ENCODE results near the gene NPC1.

DNA sequence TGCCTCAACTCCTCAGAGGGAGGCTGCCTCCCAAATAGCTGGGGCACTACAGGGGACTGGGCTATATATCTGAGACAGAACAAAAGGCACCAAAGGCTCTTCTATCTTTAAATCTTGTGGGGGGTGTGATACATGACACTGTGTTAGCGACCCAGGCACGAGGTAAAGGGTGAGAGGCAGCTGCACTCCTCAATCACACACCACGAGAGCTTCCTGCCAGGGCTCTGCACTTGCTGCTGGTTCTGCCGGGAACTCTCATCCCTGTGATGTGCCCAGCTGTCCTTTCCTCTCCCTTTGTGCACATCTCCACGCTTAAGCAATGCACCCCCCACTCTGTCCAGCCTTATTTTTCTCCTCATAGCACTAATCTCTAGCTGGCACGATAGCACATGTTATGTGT, 32.4 kb downstream of the NPC1 start:
- TF ChIP-seq SIN3A (IDR thresholded peaks at IDR 0.05; ENCODE audit: borderline replicate concordance, insufficient read depth, low read depth, low read length): no peak
- TF ChIP-seq, protein P1, sequence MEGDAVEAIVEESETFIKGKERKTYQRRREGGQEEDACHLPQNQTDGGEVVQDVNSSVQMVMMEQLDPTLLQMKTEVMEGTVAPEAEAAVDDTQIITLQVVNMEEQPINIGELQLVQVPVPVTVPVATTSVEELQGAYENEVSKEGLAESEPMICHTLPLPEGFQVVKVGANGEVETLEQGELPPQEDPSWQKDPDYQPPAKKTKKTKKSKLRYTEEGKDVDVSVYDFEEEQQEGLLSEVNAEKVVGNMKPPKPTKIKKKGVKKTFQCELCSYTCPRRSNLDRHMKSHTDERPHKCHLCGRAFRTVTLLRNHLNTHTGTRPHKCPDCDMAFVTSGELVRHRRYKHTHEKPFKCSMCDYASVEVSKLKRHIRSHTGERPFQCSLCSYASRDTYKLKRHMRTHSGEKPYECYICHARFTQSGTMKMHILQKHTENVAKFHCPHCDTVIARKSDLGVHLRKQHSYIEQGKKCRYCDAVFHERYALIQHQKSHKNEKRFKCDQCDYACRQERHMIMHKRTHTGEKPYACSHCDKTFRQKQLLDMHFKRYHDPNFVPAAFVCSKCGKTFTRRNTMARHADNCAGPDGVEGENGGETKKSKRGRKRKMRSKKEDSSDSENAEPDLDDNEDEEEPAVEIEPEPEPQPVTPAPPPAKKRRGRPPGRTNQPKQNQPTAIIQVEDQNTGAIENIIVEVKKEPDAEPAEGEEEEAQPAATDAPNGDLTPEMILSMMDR (IDR thresholded peaks at IDR 0.05): no peak
- TF ChIP-seq, protein P2, sequence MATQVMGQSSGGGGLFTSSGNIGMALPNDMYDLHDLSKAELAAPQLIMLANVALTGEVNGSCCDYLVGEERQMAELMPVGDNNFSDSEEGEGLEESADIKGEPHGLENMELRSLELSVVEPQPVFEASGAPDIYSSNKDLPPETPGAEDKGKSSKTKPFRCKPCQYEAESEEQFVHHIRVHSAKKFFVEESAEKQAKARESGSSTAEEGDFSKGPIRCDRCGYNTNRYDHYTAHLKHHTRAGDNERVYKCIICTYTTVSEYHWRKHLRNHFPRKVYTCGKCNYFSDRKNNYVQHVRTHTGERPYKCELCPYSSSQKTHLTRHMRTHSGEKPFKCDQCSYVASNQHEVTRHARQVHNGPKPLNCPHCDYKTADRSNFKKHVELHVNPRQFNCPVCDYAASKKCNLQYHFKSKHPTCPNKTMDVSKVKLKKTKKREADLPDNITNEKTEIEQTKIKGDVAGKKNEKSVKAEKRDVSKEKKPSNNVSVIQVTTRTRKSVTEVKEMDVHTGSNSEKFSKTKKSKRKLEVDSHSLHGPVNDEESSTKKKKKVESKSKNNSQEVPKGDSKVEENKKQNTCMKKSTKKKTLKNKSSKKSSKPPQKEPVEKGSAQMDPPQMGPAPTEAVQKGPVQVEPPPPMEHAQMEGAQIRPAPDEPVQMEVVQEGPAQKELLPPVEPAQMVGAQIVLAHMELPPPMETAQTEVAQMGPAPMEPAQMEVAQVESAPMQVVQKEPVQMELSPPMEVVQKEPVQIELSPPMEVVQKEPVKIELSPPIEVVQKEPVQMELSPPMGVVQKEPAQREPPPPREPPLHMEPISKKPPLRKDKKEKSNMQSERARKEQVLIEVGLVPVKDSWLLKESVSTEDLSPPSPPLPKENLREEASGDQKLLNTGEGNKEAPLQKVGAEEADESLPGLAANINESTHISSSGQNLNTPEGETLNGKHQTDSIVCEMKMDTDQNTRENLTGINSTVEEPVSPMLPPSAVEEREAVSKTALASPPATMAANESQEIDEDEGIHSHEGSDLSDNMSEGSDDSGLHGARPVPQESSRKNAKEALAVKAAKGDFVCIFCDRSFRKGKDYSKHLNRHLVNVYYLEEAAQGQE (IDR thresholded peaks at IDR 0.05; ENCODE audit: insufficient read depth in 1 of 2, low read depth in 2 of 2, low read length in 1 of 2): no peak
- no peak for TF ChIP-seq POLR2AphosphoS5 (IDR thresholded peaks at IDR 0.05; ENCODE audit: low read depth, low read length)

All from Panc1 (cell line).